MM.1S (cell line): ENCODE measurements around the gene CPPED1.

ENCODE experiments used
- DNase-seq: peaks from one replicate; pipeline ENCODE4 v3.0.0-alpha.2; 2015
- H2AFZ ChIP-seq: fragments of 300-600 bp; sonication (generic); 2 replicates; pipeline ENCODE4 v1.6.0; 2016; ENCODE audit warnings: antibody characterized with exemption, low read length
- H3F3A ChIP-seq: fragments of 300-600 bp; sonication (generic); 2 replicates; pipeline ENCODE4 v1.6.1; 2016; ENCODE audit warnings: mild to moderate bottlenecking, antibody characterized with exemption, low read length, moderate library complexity, mixed read lengths; ENCODE audit not compliant: insufficient read depth
- H3K27ac ChIP-seq: fragments of 300-600 bp; sonication (generic); 2 replicates; pipeline ENCODE4 v1.5.1; 2016; ENCODE audit warnings: mild to moderate bottlenecking, low read length
- H3K27me3 ChIP-seq: fragments of 300-600 bp; sonication (generic); replicated peaks from 2 replicates; pipeline ENCODE4 v1.6.0; 2016; ENCODE audit warnings: low read length; ENCODE audit not compliant: insufficient read depth
- H3K36me3 ChIP-seq: fragments of 300-600 bp; sonication (generic); replicated peaks from 2 replicates; pipeline ENCODE4 v1.6.1; 2016; ENCODE audit warnings: mild to moderate bottlenecking, low read length, mixed read lengths; ENCODE audit not compliant: insufficient read depth
- H3K4me1 ChIP-seq: fragments of 300-600 bp; sonication (generic); 2 replicates; pipeline ENCODE4 v1.6.1; 2016; ENCODE audit warnings: low read length, mixed read lengths
- H3K4me2 ChIP-seq: fragments of 300-600 bp; sonication (generic); 2 replicates; pipeline ENCODE4 v1.6.0; 2016; ENCODE audit warnings: low read depth, low read length
- H3K4me3 ChIP-seq: fragments of 300-600 bp; sonication (generic); 2 replicates; pipeline ENCODE4 v1.5.1; 2016; ENCODE audit warnings: low read length, mixed read lengths
- H3K79me2 ChIP-seq: fragments of 300-600 bp; sonication (generic); 2 replicates; pipeline ENCODE4 v1.6.1; 2016; ENCODE audit warnings: mixed run types, low read length, mixed read lengths
- H3K9ac ChIP-seq: fragments of 300-600 bp; sonication (generic); 2 replicates; pipeline ENCODE4 v1.6.1; 2016; ENCODE audit warnings: low read length, mixed read lengths
- H3K9me2 ChIP-seq: fragments of 300-600 bp; sonication (generic); replicated peaks from 2 replicates; pipeline ENCODE4 v1.6.1; 2016; ENCODE audit warnings: mild to moderate bottlenecking, low read length, mixed read lengths; ENCODE audit not compliant: insufficient read depth
- H3K9me3 ChIP-seq: fragments of 300-600 bp; sonication (generic); replicated peaks from 2 replicates; pipeline ENCODE4 v1.6.1; 2016; ENCODE audit warnings: mild to moderate bottlenecking, low read length, mixed read lengths; ENCODE audit not compliant: insufficient read depth
- H4K20me1 ChIP-seq: fragments of 300-600 bp; sonication (generic); 2 replicates; pipeline ENCODE4 v1.6.1; 2016; ENCODE audit warnings: mild to moderate bottlenecking, low read length, moderate library complexity, mixed read lengths; ENCODE audit not compliant: insufficient read depth
- CTCF ChIP-seq: fragments of 300-600 bp; sonication (generic); IDR thresholded peaks from 2 replicates; pipeline ENCODE4 v1.5.1; 2016; ENCODE audit warnings: antibody characterized with exemption, low read length, mixed read lengths
- EZH2 ChIP-seq: fragments of 300-600 bp; sonication (generic); optimal IDR thresholded peaks from 2 replicates; pipeline ENCODE3; 2017; ENCODE audit warnings: low read depth, mild to moderate bottlenecking, antibody characterized with exemption, low read length, mixed read lengths
- EZH2phosphoT487 ChIP-seq: fragments of 300-600 bp; sonication (generic); IDR thresholded peaks from 2 replicates; pipeline ENCODE4 v1.6.1; 2018; ENCODE audit warnings: antibody characterized with exemption, low read length

Gene CPPED1

DNA sequence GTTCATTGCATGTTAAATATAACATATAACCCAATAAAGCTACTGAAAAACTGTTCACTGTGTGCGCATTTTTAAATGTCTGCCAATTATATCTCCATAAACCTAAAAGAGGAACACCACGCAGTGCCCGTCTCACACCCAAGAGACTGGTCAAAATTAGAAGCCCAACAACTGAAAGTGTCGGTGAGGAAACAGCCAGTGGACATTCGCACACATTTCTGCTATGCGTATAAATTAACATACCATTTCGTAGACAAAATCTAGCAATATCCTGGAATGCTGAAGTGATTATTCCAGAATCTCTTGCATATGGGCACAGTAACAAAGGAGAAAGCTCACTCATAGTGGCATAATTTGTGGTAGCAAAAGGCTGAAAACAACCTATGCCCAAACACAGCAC, 55.9 kb downstream of the CPPED1 start:
- no peaks in the 10 kb centered on the region for H4K20me1 ChIP-seq
- no peak overlapping the region for H3K4me3 ChIP-seq
- no peaks in the 10 kb centered on the region for H3K9me3 ChIP-seq
- DNase-seq, result no peak
- no peak for TF ChIP-seq CTCF
- no peak for TF ChIP-seq EZH2phosphoT487
- TF ChIP-seq EZH2, result no peak
- no peaks in the 10 kb centered on the region for H3F3A ChIP-seq
- no peaks in the 10 kb centered on the region for H3K79me2 ChIP-seq
- no peak overlapping the region for H3K27ac ChIP-seq
- H3K4me2 ChIP-seq, result no peak overlapping the region
- H3K9ac ChIP-seq, result no peak overlapping the region
- H3K4me1 ChIP-seq, result no peaks in the 10 kb centered on the region
- H2AFZ ChIP-seq, result no peak overlapping the region
- H3K36me3 ChIP-seq, result no peaks in the 10 kb centered on the region
- H3K27me3 ChIP-seq, result no peaks in the 10 kb centered on the region
- no peaks in the 10 kb centered on the region for H3K9me2 ChIP-seq

- Histone ChIP-seq H3K36me3 (no peaks in the 10 kb centered on the region), H3K79me2 (no peaks in the 10 kb centered on the region), H3K4me1 (no peaks in the 10 kb centered on the region), H3K27me3 (no peaks in the 10 kb centered on the region), H3K9me2 (no peaks in the 10 kb centered on the region), H3K4me2 (no peak overlapping the region), H3K27ac (no peak overlapping the region), H3K4me3 (no peak overlapping the region), H2AFZ (no peak overlapping the region), H3K9me3 (no peaks in the 10 kb centered on the region), H3F3A (no peaks in the 10 kb centered on the region), H4K20me1 (no peaks in the 10 kb centered on the region), H3K9ac (no peak overlapping the region)
- TF ChIP-seq EZH2phosphoT487 (no peak), CTCF (no peak), EZH2 (no peak)
- DNase-seq, result no peak
These were observed 56.4 kb downstream of the CPPED1 start for GRCh38 chr16:12747261-12747660.

DNA sequence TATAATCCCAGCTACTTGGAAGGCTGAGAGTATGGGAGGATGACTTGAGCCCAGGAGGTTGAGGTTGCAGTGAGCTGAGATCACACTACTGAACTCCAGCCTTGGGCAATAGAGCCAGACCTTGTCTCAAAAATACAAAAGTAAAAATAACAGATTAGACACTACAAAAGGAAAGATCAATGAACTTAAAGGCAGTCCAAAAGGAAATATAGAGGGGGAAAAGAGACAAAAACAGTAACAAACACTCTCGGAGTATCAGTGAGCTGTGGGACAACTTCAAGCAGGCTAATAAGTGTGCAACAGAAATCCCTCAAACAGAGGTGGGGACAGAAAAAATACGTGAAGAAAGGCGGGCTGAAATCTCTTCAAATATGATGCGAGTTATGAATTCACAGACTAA, 58.8 kb downstream of the CPPED1 start:
- Histone ChIP-seq H3K4me1 (no peaks in the 10 kb centered on the region), H3K79me2 (no peaks in the 10 kb centered on the region), H3K4me3 (no peak overlapping the region), H3K27me3 (no peaks in the 10 kb centered on the region), H3K9ac (no peak overlapping the region), H3K4me2 (no peak overlapping the region), H4K20me1 (no peaks in the 10 kb centered on the region), H3K27ac (no peak overlapping the region), H2AFZ (no peak overlapping the region), H3F3A (no peaks in the 10 kb centered on the region), H3K9me3 (no peaks in the 10 kb centered on the region), H3K9me2 (no peaks in the 10 kb centered on the region), H3K36me3 (no peaks in the 10 kb centered on the region)
- no peak for DNase-seq
- no peak for TF ChIP-seq EZH2
- no peak for TF ChIP-seq CTCF
- no peak for TF ChIP-seq EZH2phosphoT487

GRCh38 chr16:12742741-12743140, 60.9 kb downstream of the CPPED1 start:
- Histone ChIP-seq H3K27me3 (no peaks in the 10 kb centered on the region), H3F3A (no peaks in the 10 kb centered on the region), H3K27ac (no peak overlapping the region), H3K9me3 (no peaks in the 10 kb centered on the region), H3K4me1 (no peaks in the 10 kb centered on the region), H3K4me2 (no peak overlapping the region), H3K79me2 (no peaks in the 10 kb centered on the region), H3K9me2 (no peaks in the 10 kb centered on the region), H3K9ac (no peak overlapping the region), H2AFZ (no peak overlapping the region), H4K20me1 (no peaks in the 10 kb centered on the region), H3K4me3 (no peak overlapping the region), H3K36me3 (no peaks in the 10 kb centered on the region)
- no peak for TF ChIP-seq EZH2
- TF ChIP-seq EZH2phosphoT487, result no peak
- no peak for TF ChIP-seq CTCF
- DNase-seq, result no peak
